NCI-H2107 (cell line): ENCODE data around the gene SLC51B.
"Not testable (repeated sequence)": the region's sequence is repeated elsewhere in the genome, so short reads cannot be mapped to it uniquely, and the experiment has no call there.

Experiments
- DNase-seq: peaks from one replicate; lab custom pipeline; 2025; lab: John Stamatoyannopoulos, UW

Gene SLC51B

GRCh38 chr15:65099801-65100200 is 54.6 kb downstream of the SLC51B start:
- DNase-seq: not testable (repeated sequence)

GRCh38 chr15:65100442-65100841 is 55.3 kb downstream of the SLC51B start:
- no peak for DNase-seq

- no peak for DNase-seq
Measured at GRCh38 chr15:65101411-65101890, 56.3 kb downstream of the SLC51B start.

- DNase-seq: no peak
Measured at GRCh38 chr15:65101891-65102708, 56.9 kb downstream of the SLC51B start.

GRCh38 chr15:65102912-65103311 is 57.7 kb downstream of the SLC51B start:
- DNase-seq: no peak
